ENCODE data around the gene DDX31.
"Not testable (repeated sequence)": the region's sequence is repeated elsewhere in the genome, so short reads cannot be mapped to it uniquely, and the experiment has no call there.

The DDX31 gene

GRCh38 chr9:132577119-132577518 is 92.7 kb downstream of the DDX31 start:
- no peak for DNase-seq (ENCODE audit: low read depth)

DNA sequence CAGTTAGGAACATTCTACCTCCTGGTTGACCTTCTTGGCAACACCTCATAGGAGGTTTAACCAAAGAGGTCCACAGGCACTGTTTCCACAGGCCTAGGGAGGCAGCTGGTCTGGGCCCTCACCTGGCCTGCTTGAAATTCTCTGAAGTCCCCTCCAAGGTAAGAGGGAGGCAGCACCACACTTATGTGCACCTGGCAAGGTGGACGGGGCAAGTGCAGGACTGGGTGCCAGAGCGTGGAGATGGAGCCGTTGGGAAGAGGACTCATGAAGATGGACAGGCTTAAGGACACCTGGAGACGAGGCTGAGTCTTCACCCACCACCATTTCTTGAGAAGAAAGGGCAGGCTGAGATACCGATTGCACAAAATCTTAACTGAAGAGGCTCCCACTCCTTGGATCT is 94.0 kb downstream of the DDX31 start:
- DNase-seq (ENCODE audit: low read depth), result no peak

DNA sequence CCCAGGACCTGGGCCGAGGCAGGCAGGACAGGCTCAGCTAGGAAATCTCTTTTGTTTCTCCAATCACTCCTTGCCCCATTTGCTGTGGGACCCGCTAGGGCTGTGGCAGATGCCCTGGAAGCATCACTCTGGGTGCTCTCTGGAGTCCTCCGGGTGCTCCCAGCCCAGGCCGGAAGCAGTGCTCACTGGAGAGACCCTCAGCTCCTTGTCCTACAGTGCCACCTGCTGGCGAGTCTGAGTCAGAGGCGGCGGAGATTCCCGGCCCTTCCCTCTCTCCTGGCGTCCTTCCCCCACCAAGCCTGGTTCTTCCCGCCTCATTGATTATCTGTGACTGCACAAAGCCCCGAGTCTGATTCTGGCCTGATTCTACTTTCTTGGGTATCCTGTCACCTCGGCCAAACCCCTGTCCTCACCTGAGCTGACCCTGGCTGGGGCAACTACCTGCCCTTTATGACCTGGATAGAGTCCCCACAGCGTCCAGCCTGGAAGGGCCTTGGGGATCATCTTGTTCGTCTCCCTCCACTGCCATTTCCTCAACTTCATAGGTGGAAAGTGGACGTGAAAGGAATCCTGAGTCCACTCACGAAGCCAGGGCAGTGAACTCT is 94.7 kb downstream of the DDX31 start:
- DNase-seq (ENCODE audit: low read depth), result peak; percentile 7

- no peak for DNase-seq (ENCODE audit: low read depth)
These were observed 96.9 kb downstream of the DDX31 start for GRCh38 chr9:132572921-132573320.

- DNase-seq (ENCODE audit: low read depth), result no peak
These were observed 97.8 kb downstream of the DDX31 start for GRCh38 chr9:132571806-132572600.

DNA sequence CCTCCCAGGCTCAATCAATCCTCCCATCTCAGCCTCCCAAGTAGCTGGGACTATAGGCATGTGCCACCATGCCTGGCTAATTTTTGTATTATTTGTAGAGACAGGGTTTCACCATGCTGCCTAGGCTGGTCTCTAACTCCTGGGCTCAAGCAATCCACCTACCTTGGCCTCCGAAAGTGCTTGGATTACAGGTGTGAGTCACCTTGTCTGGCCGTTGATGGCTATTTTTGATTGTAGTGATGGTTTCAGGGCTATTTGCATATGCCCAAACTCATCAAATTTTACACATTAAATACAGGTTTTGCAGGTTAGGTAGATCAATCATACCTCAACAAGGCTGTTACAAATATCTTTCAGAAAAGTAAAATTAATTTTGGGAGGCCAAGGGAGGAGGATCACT is 101.0 kb downstream of the DDX31 start:
- DNase-seq (ENCODE audit: low read depth), result not testable (repeated sequence)

DNA sequence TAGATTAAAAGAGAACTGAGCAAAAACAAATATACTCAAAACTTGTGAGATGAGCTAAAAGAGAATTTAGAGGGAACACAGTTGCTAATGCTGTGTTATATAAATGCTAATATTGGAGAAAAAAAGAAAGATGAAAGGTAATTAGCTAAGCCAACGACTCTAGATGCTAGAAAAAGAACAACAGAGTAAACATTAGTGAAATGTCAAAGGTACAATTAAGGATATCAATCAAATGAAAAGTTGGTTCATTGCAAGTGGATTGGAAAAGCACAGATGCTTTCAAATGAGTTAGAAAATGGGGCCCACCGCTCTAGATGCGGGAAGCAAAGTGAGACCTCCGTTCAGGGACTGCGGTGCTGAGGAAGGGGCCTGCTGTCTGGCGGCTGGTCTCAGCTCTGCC is 105.3 kb downstream of the DDX31 start:
- no peak for DNase-seq (ENCODE audit: low read depth)

DNA sequence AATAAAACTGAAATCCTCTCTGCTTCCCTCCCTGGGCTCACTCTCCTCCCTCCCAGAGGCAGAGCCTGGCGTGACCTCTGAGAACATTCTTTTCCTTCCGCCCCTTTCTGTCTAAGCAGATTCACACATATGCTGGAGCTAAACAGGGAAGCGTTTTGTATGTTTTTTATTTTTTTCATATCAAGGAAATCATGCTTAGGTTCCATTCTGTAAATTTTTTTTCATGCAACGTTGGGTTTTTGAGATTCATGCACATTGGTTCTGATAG is 107.5 kb downstream of the DDX31 start:
- DNase-seq (ENCODE audit: low read depth), result no peak

DNA sequence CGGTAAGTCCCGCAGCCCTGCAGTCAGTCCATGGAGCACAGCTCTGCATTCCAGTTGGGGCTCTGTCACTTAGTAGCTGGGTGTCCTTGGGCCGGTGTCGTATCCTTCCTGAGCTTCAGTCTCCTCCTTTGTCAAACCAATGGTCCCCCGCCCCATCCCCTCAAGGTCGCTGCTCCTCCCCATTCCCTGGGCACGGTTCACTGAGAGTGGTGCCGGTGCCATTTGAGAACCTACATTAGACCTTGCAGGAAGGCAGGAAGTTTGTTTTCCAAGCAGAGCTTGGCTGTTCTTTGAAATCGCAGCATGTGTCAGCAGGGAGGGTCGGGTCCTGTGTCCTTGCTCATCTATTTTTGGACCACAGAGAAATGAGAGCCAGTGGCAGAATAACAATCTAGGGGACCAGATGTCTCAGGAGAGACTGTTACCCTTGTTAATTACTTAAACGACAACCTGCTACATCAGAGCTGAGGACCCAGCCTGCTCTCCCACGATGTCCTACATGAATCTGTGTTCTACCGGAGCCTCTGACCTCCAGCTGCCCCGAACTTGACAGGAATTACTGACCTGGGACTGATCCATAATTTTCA is 109.1 kb downstream of the DDX31 start:
- DNase-seq (ENCODE audit: low read depth), result no peak

GRCh38 chr9:132559711-132560110 is 110.1 kb downstream of the DDX31 start:
- no peak for DNase-seq (ENCODE audit: low read depth)

- no peak for DNase-seq (ENCODE audit: low read depth)
These were observed 112.6 kb downstream of the DDX31 start for GRCh38 chr9:132557159-132557558.

- DNase-seq (ENCODE audit: low read depth), result no peak
These were observed 113.1 kb downstream of the DDX31 start for GRCh38 chr9:132556714-132557113.

- no peak for DNase-seq (ENCODE audit: low read depth)
These were observed 113.5 kb downstream of the DDX31 start for GRCh38 chr9:132556235-132556634.

DNA sequence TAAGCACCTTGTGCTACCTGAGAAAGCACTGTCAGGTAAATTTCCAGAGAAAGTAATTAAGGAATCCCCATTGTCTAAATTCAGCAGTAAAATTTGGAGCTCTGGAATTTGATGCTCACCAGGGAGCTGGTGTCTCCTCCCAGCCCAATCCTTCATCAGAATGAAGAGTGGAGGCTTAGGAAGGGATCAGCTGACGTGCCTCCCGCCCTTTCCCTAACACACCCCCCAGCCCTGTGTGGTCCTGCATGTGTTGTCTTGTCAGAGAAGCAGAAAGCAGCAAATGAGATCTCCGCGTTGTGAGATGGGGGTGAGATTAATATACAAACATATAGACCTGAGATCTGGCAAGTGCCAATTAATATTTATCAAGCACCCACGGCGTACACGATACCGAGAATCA is 114.3 kb downstream of the DDX31 start:
- no peak for DNase-seq (ENCODE audit: low read depth)

DNA sequence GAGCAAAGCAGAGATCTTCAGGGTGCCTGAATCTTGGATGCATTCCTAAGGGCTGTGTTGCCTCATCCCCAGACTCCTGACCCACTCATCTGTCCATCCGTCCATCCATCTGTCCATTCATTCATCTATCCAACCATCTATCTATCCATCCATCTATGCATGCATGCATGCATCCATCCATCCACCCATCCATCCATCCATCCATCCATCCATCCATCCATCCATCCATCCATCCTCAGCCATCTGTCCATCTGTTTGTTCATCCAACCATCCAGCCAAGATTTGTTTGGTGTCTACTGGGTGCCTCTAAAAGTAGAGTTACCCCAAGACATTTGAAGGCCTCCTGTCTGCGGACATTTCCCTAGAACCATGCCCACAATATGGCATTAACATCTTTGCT is 115.0 kb downstream of the DDX31 start:
- no peak for DNase-seq (ENCODE audit: low read depth)

DNA sequence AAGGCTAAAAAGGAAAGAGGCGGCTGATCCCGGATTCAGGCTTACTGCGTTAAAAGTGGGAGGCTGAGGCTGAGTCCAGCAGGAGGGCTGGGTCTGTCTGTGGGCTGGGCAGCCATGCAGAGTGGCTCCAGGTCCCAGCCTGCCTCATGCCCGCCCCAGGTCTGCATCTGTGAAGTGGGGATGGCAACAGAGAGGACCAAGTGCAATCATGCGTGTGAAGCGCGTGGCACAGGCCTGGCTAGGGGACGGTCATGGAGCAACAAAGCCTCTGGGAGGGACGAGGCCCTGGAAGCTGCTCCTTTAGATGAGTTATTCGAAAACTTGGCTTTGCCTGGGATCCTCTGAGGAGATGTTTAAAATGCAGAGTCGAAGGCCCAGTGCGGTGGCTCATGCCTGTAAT is 117.7 kb downstream of the DDX31 start:
- DNase-seq (ENCODE audit: low read depth), result no peak

DNA sequence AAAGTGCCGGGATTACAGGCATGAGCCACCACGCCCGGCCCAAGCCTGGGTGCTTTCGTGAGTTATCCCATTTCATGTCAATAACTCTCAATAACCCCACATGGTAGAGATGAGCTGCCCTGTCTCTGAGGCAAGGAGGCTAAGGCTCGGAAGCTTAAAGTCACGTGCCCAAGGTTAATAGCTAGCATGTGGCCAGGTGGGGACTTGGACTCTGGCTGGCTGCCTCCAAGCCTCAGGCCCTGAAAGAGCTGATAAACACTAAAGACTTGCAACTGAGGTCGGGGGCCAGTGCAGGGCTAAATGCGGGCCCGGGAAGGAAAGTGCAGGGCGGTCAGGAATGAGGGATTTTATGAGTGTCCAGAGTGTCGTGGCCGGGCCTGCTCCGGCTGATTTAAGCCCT is 118.2 kb downstream of the DDX31 start:
- DNase-seq (ENCODE audit: low read depth), result no peak

- no peak for DNase-seq (ENCODE audit: low read depth)
These were observed 120.8 kb downstream of the DDX31 start for GRCh38 chr9:132548751-132549640.

- DNase-seq (ENCODE audit: low read depth), result no peak
These were observed 121.6 kb downstream of the DDX31 start for GRCh38 chr9:132547976-132548730.

GRCh38 chr9:132547436-132547835 is 122.3 kb downstream of the DDX31 start:
- DNase-seq (ENCODE audit: low read depth), result no peak

DNA sequence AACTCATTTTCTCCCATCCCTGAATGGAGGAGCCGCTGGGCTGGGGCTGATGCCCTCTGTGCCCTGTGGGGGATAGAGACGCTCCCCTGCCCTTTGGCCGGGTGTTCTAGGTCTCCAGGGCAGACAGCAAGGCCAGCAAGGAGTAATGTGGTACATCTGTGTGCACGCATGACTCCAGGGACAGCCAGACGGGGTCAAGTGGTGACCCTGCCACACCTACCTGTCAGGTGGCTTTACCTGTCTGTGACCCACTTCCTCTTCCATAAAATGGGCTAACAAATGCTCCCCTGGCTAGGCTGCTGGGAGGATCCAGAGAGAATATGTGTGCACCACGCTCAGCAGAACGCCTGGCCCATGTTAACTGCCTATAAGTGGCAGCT is 122.7 kb downstream of the DDX31 start:
- DNase-seq (ENCODE audit: low read depth), result no peak

Measured in activated T-cell treated with anti-CD3 and anti-CD28 coated beads for 1 hour (primary cell).